ENCODE results near the gene SYNE3. TPM values are rescaled to one million over a fixed set of nuclear protein-coding genes. Genes with fewer than 3 reads are reported as not detected.
A peak's percentile ranks its signal among the peaks of the same experiment; 100 is the strongest.

The SYNE3 gene
- total RNA-seq, 2 experiments from 2014 or later = 21.6 to 22.8 TPM

DNA sequence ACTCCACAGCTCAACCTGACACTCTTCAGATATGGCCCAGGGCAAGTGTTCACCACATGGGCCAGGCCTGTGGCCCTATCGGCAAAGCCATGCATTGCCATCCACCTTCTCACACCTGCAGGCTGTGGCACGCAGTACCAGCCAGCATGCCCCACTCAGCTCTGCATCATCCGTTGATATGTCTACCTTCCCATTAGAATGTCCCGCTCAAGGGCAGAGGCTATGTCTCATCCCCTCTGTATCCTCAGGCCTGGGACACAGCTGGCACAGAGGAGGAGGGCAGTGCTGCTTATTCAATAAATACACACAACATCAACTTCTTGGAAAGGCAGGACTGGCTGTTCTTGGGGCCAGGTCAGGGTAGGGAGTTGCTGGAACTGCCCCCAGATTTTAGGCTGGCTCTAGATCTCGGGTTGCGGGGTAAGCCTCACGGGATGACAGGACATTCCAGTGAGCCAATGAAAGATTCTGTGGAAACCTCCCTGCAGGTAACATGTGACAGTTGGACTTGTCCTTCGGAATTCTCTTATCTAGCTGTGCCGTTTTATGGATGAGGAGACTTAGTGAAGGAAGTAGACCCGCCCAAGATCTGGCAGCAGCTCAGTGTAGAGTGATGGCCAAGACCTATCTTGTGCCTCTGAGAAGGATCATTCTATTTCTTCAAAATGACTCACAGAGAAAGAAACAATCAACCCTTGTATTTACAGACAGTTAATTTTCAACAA, 25.6 kb downstream of the SYNE3 start:
- peaks cover 5% of the 10 kb centered on the region for H3K36me3 Mint-ChIP-seq (ENCODE audit: low read depth)
- H3K4me3 Mint-ChIP-seq = no peak overlapping the region
- H3K9me3 Mint-ChIP-seq = peaks cover 4% of the 10 kb centered on the region
- H3K27me3 Mint-ChIP-seq (ENCODE audit: low read depth) = no peaks in the 10 kb centered on the region
- DNase-seq = no peak
- intact Hi-C loops (cut with micrococcal nuclease) = no loop called here
- CTCF ChIA-PET = interaction anchor here (1.2 to 2.0 kb wide), 4 partner anchors 26 to 48 kb away, joined by 4 to 5 read pairs (median 4); no protein-coding TSS in a partner anchor
- no peak overlapping the region for H3K27ac Mint-ChIP-seq
- H3K4me1 Mint-ChIP-seq (ENCODE audit: low read depth) = peaks cover 32% of the 10 kb centered on the region

DNA sequence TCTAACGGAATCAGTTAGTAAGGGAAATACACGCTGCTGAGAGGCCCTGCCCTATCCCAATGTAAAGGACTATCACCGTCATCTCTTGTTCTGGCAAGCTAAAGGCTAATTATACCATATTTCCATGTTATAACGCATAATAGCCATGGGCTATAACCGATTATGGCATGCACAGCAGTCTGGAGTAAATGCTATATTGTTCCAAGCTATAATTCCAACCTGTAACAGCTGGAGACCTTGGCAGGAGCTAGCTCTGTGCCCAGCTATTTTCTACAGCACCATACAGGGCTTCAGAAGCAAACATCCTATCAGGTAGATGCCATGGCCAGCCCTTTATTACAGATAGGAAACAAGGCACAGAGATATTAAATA, 26.3 kb downstream of the SYNE3 start:
- H3K9me3 Mint-ChIP-seq = peaks cover 4% of the 10 kb centered on the region
- H3K27me3 Mint-ChIP-seq (ENCODE audit: low read depth) = no peaks in the 10 kb centered on the region
- CTCF ChIA-PET = interaction anchor here (1.2 to 2.0 kb wide), 4 partner anchors 26 to 47 kb away, joined by 4 to 5 read pairs (median 4); no protein-coding TSS in a partner anchor
- H3K4me1 Mint-ChIP-seq (ENCODE audit: low read depth) = peaks cover 31% of the 10 kb centered on the region
- DNase-seq = no peak
- H3K27ac Mint-ChIP-seq = no peak overlapping the region
- H3K4me3 Mint-ChIP-seq = no peak overlapping the region
- intact Hi-C loops (cut with micrococcal nuclease) = no loop called here
- peaks cover 5% of the 10 kb centered on the region for H3K36me3 Mint-ChIP-seq (ENCODE audit: low read depth)

DNA sequence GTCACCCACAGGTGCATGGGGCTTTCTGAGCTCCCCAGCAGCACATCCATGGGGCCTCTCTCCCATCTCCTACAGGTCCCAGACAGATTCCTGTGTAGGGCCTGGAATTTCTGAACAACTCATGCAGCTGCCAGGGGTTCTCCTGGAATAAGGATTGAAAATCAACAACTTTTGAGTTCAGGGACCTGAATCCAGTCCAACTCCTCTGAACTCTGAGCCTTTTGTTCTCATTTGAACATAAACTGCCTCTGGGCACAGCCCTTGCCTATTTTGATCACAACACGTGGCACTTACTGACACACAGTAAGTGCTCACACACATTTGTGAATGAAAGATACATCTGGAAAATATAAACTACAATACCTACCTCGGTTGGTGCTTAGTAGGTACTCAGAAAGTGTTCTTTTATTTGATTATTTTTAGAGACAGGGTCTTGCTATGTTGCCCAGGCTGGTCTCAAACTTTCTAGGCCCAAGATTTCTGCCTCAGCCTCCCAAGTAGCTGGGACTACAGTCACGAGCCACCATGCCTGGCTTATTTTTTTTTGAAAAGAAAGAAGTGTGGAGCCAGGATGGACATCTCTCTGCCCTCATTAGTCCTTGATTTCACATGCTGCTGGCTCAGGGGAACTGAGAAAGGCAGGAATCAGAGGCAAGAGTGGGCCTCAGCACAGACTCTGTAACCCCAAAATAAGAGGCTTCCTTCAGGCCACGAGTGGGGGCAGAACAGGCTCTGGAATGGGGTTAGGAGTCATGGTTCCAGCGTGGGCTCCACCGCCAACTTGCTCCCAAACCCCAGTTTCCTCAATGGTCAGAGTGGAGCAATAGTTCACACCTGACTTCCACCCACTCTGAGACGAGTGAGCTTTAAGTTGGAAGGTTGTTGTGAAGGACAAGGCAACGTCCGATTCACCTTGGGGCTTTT, 27.0 kb downstream of the SYNE3 start:
- peaks cover 5% of the 10 kb centered on the region for H3K36me3 Mint-ChIP-seq (ENCODE audit: low read depth)
- peaks cover 29% of the 10 kb centered on the region for H3K4me1 Mint-ChIP-seq (ENCODE audit: low read depth)
- no peak overlapping the region for H3K27ac Mint-ChIP-seq
- no peaks in the 10 kb centered on the region for H3K27me3 Mint-ChIP-seq (ENCODE audit: low read depth)
- no peak overlapping the region for H3K4me3 Mint-ChIP-seq
- CTCF ChIA-PET = interaction anchor here (1.2 kb wide), 1 partner anchor 38 kb away, joined by 4 read pairs; no protein-coding TSS in a partner anchor
- peaks cover 4% of the 10 kb centered on the region for H3K9me3 Mint-ChIP-seq
- intact Hi-C loops (cut with micrococcal nuclease) = no loop called here
- DNase-seq = no peak

DNA sequence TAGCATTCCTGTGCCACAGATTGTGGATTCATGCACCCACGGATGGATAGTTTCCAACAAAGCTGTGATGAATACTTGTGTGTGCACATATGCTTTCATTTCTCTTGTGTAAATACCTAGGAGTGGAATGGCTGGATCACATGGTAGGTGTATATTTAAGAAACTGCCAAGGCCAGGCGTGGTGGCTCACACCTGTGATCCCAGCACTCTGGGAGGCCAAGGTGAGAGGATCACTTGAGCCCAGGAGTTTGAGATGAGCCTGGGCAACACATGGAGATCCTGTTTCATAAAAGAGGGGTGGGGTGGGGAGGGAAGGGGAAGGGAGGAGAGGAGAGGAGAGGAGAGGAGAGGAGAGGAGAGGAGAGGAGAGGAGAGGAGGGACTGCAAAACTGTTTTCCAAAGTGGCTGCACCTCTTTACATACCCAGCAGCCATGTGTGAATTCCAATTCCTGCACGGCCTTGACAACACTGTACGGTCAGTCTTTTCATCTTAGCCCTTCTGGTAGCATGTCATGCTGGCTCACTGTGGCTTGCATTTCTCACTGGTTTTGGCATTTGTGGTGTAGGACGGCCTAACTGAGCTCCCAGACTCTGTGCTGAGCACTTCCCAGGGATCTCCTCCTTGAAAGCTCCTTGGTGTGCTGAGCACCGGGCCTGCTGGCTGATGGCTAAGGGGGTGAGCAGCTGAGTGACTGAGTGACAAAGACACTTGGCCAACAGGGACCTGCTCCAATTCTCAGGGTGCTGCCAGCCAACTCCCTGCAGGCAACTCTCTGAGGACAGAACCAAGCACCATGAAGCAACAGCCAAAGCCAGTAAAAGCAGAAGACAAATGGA, 27.9 kb downstream of the SYNE3 start:
- H3K36me3 Mint-ChIP-seq (ENCODE audit: low read depth) = peaks cover 5% of the 10 kb centered on the region
- no peaks in the 10 kb centered on the region for H3K27me3 Mint-ChIP-seq (ENCODE audit: low read depth)
- intact Hi-C loops (cut with micrococcal nuclease) = no loop called here
- no peak for DNase-seq
- no peak overlapping the region for H3K4me3 Mint-ChIP-seq
- CTCF ChIA-PET = interaction anchor here (0.6 kb wide), 1 partner anchor 20 kb away, joined by 4 read pairs; no protein-coding TSS in a partner anchor
- no peak overlapping the region for H3K27ac Mint-ChIP-seq
- H3K4me1 Mint-ChIP-seq (ENCODE audit: low read depth) = peaks cover 31% of the 10 kb centered on the region
- peaks cover 4% of the 10 kb centered on the region for H3K9me3 Mint-ChIP-seq

DNA sequence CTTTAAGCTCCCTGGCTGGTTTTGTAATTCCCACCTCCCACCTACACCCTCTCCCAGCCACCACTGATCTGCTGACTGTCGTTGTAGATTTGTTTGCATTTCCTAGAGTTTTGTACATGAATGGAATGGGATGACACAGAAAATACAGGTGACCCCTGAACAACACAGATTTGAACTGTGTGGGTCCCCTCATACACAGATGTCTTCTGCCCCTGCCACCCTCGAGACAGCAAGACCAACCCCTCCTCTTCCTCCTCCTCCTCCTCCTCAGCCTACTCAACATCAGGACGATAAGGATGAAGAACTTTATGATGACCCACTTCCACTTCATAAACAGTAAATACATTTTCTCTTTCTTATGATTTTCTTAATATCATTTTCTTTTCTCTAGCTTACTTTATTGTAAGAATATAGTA, 28.8 kb downstream of the SYNE3 start:
- intact Hi-C loops (cut with micrococcal nuclease) = no loop called here
- no peak overlapping the region for H3K27ac Mint-ChIP-seq
- H3K4me1 Mint-ChIP-seq (ENCODE audit: low read depth) = peaks cover 32% of the 10 kb centered on the region

DNA sequence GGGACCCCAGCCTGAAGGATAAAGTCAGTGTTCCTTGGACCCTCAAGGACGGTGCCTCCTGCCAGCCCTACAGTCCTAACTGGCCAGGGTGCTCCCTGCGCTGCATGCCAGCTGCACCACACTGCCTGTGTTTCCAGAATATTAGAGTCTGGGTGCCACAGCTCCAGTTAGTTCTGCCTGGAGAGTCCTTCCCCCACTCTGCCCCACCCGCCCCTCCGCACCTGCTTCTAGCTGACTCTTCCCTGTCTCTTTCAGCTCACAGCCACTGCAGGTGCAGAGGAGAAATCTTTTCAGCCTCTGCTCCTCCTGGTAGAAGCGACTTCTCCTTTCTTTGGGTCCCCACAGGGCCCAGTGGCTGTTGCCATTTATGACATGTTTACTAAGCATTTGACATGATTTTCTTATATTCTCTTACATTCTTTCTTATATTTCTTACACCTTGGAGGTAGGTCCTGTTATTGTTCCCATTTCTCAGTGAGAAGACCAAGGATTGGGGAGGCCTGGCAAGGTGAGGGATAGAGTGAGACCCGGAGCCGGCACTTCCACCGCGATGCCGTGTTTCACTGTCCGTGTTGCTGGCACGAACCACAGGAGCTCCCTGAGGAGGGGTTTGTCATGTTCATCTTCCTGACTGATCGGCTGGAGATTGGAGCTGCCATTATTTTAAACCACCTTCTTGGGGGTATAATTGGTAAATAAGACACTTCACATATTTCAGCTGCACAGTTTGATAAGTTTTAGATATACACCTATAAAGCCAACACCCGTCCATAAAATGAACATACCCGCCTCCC, 29.4 kb downstream of the SYNE3 start:
- H3K27me3 Mint-ChIP-seq (ENCODE audit: low read depth) = no peaks in the 10 kb centered on the region
- peaks cover 32% of the 10 kb centered on the region for H3K4me1 Mint-ChIP-seq (ENCODE audit: low read depth)
- H3K9me3 Mint-ChIP-seq = peaks cover under 1% of the 10 kb centered on the region

More for the DNA sequence above, 28.8 kb downstream of the SYNE3 start:
- CTCF ChIA-PET = interaction anchor here (0.6 kb wide), 2 partner anchors 18 to 19 kb away, joined by 3 to 4 read pairs; no protein-coding TSS in a partner anchor
- no peak for DNase-seq
- Mint-ChIP-seq H3K9me3 (peaks cover 4% of the 10 kb centered on the region), H3K4me3 (no peak overlapping the region), H3K36me3 (ENCODE audit: low read depth) (peaks cover 5% of the 10 kb centered on the region), H3K27me3 (ENCODE audit: low read depth) (no peaks in the 10 kb centered on the region)

DNA sequence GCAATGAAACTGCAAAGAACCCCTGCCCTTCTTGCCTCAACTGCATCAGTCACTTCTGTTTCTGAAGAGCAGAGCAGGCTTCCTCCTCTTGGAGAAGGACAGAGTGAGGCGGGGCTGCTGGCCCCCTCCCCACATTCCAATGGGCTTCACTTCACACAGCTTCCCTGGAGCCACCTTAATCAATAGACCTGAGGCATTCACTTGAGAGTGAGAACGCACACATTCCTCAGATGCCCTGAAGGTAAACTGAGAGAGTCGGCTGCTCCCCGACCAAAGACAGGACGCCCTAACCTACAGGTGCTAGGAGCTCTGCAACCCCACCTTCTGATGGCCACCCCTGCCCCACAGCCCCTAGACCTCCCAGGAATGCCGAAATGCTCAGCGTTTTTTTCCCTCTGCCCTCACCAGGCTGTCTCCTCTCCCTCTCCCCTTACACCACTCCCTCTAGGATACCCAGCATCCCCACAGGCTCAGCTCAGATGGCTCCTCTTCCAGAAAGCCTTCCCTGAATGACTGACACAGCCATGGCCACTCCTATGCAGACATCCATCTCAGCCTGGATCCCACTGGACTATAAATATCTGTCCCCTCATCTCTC, 31.1 kb downstream of the SYNE3 start:
- H3K9me3 Mint-ChIP-seq = no peaks in the 10 kb centered on the region
- no peaks in the 10 kb centered on the region for H3K27me3 Mint-ChIP-seq (ENCODE audit: low read depth)
- no peaks in the 10 kb centered on the region for H3K36me3 Mint-ChIP-seq (ENCODE audit: low read depth)
- no peak overlapping the region for H3K27ac Mint-ChIP-seq
- no peak for DNase-seq
- no peak overlapping the region for H3K4me3 Mint-ChIP-seq
- peaks cover 35% of the 10 kb centered on the region for H3K4me1 Mint-ChIP-seq (ENCODE audit: low read depth)
- CTCF ChIA-PET = interaction anchor here (1.5 kb wide), 1 partner anchor 42 kb away, joined by 4 read pairs; no protein-coding TSS in a partner anchor
- intact Hi-C loops (cut with micrococcal nuclease) = no loop called here

More for the DNA sequence above, 29.4 kb downstream of the SYNE3 start:
- Mint-ChIP-seq H3K27ac (peak overlapping the region; percentile 63), H3K36me3 (ENCODE audit: low read depth) (peaks cover under 1% of the 10 kb centered on the region), H3K4me3 (no peak overlapping the region)
- intact Hi-C loops (cut with micrococcal nuclease) = no loop called here
- DNase-seq = no peak
- CTCF ChIA-PET = interaction anchor here (0.5 to 0.6 kb wide), 2 partner anchors 19 to 508 kb away, joined by 3 read pairs; no protein-coding TSS in a partner anchor

DNA sequence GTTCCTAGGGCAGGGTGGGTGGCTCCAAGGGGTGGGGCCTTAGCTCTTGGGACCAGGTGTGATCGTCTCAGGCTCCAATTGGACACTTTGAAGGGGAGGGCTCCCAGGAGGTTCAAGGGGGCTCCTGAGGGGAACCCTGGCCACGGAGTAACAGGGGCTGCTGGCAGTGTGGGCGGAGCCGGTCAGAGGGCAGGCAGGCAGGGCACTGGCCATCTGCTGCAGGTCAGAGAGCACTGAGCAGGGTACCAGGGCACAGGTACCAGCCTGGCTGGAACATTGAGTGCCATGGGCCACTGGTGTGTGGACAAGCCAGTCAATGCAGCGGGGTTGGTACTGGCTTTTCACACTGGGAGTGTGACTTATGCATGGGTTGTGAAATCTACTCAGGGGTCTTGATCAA, 32.2 kb downstream of the SYNE3 start:
- CTCF ChIA-PET = no interaction called here
- Mint-ChIP-seq H3K4me3 (no peak overlapping the region), H3K36me3 (ENCODE audit: low read depth) (peaks cover 2% of the 10 kb centered on the region), H3K4me1 (ENCODE audit: low read depth) (peaks cover 45% of the 10 kb centered on the region), H3K9me3 (no peaks in the 10 kb centered on the region), H3K27ac (no peak overlapping the region), H3K27me3 (ENCODE audit: low read depth) (no peaks in the 10 kb centered on the region)
- no peak for DNase-seq
- intact Hi-C loops (cut with micrococcal nuclease) = loop anchor here (5.0 kb wide), 1 partner anchor 33 kb away; the partner anchor contains the start of gene SYNE3

DNA sequence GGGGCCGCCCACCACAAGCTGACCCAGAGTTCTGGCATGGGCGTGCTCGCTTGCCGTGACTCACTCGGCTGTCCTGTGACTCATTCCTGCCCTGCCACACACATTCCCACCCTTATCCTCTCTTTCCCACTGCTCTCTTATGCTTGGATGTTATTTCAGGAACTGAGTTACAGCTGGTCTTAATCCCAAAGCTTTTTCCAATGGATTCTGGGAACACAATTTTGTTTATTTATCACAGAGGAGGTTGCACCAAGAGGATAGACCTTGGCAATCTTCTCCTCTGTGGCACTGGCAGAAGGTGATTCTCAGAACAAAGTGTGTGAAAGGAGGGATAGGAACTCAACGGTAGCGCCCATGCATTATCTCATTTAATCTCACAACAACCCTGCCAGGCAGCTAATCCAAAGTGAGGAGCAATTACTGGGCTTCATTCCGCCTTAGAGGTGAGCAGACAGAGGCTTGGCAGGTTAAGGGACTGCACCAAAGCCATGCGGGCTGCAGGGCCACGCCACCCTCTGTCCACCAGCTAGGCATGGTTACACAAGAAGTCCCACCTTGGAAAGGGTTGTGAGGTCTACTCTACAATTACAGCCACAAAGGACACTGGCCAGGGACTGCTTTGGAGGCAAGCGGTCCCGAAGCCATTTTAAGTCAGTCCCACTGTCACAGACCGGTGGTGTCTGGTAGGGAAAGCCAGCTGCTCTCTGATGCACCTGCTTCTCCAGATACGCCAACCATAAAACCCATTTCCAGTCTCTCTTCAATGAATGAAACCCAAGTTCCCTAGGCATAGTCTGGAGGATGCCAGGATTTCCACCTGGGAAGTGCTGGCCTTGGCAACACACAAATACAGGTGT, 32.9 kb downstream of the SYNE3 start:
- H3K36me3 Mint-ChIP-seq (ENCODE audit: low read depth) = peaks cover 2% of the 10 kb centered on the region
- H3K4me3 Mint-ChIP-seq = no peak overlapping the region
- H3K9me3 Mint-ChIP-seq = no peaks in the 10 kb centered on the region
- intact Hi-C loops (cut with micrococcal nuclease) = loop anchor here (5.0 kb wide), 1 partner anchor 34 kb away; the partner anchor contains the start of gene SYNE3
- H3K27me3 Mint-ChIP-seq (ENCODE audit: low read depth) = no peaks in the 10 kb centered on the region
- no peak for DNase-seq
- CTCF ChIA-PET = interaction anchor here (1.0 kb wide), 1 partner anchor 41 kb away, joined by 3 read pairs; no protein-coding TSS in a partner anchor
- peaks cover 45% of the 10 kb centered on the region for H3K4me1 Mint-ChIP-seq (ENCODE audit: low read depth)
- H3K27ac Mint-ChIP-seq = no peak overlapping the region

DNA sequence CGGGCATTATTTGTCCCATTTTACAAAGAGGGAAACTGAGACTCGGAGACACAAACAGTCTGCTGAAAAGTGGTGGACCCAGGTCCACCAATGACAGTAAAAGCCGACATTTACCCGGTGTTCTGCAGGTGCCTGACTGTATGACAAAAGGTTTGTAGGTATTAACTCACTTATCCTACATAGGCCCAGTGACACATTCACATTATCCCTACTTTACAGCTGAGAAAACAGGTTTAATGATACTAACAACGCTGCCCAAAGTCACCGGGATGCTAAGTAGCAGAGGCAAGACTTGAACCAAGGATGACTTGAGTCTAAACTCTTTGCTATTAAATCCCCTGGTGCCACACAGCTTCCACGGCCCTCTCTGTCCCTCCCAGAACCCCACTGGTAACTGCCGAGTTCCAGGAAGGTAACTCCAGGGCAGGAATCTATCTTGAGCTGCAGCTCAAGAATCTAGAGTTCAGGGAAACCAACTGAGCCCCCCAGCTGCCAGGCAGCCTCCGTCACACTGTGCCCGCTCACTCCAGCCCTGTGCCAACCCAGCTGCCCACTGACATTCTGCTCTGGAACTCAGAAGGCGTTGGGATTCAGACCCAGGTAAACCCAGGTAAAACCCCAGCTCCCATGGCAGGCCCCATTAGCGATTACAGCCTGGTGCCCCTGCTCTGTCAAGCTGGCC, 33.7 kb downstream of the SYNE3 start:
- Mint-ChIP-seq H3K27ac (no peak overlapping the region), H3K36me3 (ENCODE audit: low read depth) (peaks cover 2% of the 10 kb centered on the region), H3K4me3 (no peak overlapping the region), H3K4me1 (ENCODE audit: low read depth) (peaks cover 45% of the 10 kb centered on the region), H3K9me3 (no peaks in the 10 kb centered on the region), H3K27me3 (ENCODE audit: low read depth) (no peaks in the 10 kb centered on the region)
- DNase-seq = no peak
- CTCF ChIA-PET = interaction anchor here (1.0 kb wide), 1 partner anchor 41 kb away, joined by 3 read pairs; no protein-coding TSS in a partner anchor
- intact Hi-C loops (cut with micrococcal nuclease) = loop anchor here (5.0 kb wide), 1 partner anchor 35 kb away; the partner anchor contains the start of gene SYNE3

Data from activated naive CD4-positive, alpha-beta T cell treated with anti-CD3 and anti-CD28 coated beads for 36 hours (primary cell).